ENCODE data around the gene PRADC1.
A peak's percentile ranks its signal among the peaks of the same experiment; 100 is the strongest.
"Not testable (repeated sequence)": the region's sequence is repeated elsewhere in the genome, so short reads cannot be mapped to it uniquely, and the experiment has no call there.

Gene PRADC1

DNA sequence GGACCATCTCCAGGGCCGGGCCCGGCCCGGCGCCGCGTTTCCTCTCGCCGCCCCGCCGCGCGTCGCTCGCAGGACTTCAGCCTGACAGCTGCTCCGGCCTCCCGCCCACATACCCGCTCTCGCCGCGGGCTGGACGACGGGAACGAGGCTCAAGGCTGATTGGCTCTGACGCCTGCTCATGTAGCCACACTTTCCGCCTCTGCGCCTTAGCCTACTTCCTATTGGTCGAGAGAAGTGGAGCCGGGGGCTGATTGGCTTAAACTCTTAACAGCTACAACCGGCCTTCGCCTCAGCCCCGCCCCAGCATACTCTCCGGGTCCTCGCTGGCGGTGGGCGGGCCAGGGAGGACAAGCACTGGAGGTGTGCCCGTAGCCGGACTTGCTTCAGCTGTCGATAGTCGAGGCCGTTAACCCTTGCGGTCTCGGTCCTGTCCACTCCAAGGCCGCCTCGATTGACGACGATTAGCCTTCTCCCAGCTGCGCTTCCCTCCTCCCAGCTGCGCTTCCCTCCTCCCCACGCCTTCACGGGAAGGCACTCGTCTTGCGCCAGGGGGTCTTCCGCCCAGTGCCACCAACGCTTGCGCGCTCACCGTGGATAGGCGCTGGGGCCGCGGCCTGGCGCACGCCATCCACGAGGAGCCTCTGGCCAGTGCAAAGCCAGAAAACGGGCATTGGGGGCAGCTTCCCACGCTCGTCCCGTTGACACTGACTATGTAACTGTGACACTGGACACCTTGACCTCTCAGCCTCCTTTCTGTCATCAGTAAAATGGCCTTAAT, at the start of gene PRADC1:
Gene PRADC1 (minus strand): TSS at position 86 of the 778 bp plus-strand sequence. CDS start 79 bp downstream, at position 7.
- peak; percentile 99 for DNase-seq (ENCODE audit: low spot score)

GRCh38 chr2:73281244-73281643, 48.2 kb upstream of the PRADC1 start:
- no peak for DNase-seq (ENCODE audit: low spot score)

GRCh38 chr2:73279852-73280251, 46.8 kb upstream of the PRADC1 start:
- no peak for DNase-seq (ENCODE audit: low spot score)

DNA sequence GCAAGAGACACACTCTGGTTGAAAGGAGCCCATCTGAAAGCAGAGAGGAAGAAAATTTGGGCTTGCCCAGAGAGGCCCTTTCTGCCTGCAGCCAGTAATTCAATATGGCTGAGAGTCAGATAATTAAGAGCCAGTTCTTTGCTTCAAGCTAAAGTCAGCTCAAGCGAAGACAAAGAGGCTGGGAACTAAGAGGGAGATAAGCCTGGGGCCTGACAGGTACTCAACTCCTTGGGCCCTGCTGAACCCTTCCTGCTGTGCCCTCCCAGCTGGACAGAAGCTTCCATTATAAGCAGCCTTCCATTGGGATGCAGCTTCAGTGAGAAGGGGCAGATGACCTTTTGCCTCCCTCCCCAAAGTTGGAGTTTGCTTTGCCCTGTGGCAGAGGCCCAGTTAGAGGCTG, 39.2 kb upstream of the PRADC1 start:
- no peak for DNase-seq (ENCODE audit: low spot score)

GRCh38 chr2:73269686-73270465, 36.8 kb upstream of the PRADC1 start:
- no peak for DNase-seq (ENCODE audit: low spot score)

DNA sequence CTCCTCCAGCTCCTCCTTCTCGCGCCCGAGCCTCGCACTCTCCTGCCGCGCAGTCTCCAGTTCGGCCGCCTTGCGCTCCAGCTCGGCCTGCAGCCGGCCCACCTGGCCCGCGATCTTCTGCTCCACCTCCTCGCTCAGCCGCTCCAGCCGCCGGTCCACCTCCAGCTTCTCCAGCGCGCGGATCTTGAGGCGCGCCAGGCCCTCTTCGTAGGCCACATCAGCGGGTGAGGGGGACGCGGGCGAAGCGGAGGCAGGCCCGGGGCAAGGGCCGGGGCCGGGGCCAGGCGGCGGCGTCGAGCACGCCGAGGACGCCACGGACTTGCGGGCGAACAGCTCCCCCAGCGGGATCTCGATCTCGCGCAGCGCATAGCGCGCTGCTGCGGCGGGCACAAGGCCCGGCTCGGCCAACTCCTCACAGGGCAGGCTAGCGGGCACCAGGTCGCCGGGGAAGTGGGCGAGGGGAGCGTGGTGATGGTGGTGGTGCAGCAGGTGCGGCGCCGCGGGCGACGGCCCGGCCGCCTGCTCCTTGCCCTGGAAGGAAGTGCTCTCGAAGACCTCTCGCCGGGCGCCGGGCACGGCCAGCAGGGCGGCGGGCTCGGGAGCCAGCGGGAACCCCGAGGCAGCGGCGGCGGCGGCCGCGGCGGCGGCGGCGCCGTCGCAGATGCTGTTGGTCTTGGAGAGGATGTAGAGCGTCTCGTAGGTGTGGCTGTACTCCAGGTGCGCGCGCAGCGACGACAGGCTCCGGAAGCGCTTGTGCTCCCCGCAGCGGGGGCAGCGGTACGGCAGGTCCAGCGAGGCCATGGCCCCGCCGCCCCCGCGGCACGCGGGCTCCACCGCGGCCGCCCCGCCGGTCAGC, 36.0 kb upstream of the PRADC1 start:
- DNase-seq (ENCODE audit: low spot score): peak; percentile 59

DNA sequence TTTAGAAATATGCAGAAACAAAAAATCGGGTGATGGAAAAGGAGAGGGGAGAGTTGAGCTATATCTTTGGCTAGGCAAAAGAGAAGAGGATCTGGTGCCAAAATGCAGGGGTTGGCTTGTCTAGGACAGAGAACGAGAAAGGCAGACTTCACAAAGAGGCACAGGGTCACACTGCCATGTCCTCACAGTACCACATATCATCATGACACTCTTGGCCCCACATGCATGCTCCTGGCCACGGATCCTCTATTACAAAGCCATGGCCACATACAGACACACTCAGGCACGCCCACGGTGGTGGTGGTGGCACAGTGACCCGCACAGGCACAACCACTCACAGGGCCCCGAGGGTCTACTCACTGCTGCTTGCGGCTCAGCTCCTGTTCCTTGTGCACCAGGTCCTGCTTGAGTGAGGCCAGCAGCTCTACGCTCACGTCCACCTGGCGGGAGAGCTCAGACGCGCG, 35.4 kb upstream of the PRADC1 start:
- DNase-seq (ENCODE audit: low spot score): no peak

DNA sequence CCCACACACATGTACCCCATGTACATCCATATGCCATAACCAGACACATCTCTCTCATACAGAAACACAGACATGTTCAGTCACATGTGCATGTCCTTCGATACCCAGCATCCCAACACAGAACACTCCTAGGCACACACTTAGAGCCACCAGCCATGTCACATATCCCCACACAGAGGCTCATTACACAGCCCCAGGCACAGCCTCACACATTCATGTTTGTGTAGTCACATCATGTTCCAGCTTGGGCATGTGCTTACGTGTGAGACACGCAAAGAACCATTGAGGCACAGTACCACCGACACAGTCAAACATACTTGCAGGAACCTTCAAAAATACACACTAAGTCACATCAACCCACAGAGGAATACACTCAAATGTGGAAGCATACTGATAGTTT, 34.0 kb upstream of the PRADC1 start:
- no peak for DNase-seq (ENCODE audit: low spot score)

- DNase-seq (ENCODE audit: low spot score): no peak
Observed at GRCh38 chr2:73266061-73266901, 33.2 kb upstream of the PRADC1 start.

GRCh38 chr2:73265298-73266060, 32.4 kb upstream of the PRADC1 start:
- DNase-seq (ENCODE audit: low spot score): no peak

DNA sequence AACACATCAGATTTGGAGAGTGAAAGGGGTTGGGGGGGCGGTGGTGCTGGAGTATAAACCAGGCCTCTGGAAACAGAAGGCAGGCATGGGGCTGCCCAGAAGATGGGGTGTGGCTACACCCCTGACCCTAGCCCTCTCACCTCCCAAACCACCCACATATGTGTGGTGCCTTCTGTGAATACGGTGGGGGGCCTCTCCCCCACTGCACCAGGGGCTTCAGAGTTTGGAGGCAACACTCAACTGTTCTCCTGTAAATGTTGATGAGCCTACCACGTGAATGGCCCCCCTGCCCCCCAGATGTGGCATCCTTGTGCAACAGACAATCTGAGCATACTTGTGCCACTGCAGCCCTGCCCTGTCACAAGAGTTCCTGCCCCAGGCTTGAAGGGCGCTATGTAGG, 31.7 kb upstream of the PRADC1 start:
- no peak for DNase-seq (ENCODE audit: low spot score)

GRCh38 chr2:73264332-73264606, 31.2 kb upstream of the PRADC1 start:
- no peak for DNase-seq (ENCODE audit: low spot score)

- no peak for DNase-seq (ENCODE audit: low spot score)
Observed at GRCh38 chr2:73263540-73264331, 30.7 kb upstream of the PRADC1 start.

DNA sequence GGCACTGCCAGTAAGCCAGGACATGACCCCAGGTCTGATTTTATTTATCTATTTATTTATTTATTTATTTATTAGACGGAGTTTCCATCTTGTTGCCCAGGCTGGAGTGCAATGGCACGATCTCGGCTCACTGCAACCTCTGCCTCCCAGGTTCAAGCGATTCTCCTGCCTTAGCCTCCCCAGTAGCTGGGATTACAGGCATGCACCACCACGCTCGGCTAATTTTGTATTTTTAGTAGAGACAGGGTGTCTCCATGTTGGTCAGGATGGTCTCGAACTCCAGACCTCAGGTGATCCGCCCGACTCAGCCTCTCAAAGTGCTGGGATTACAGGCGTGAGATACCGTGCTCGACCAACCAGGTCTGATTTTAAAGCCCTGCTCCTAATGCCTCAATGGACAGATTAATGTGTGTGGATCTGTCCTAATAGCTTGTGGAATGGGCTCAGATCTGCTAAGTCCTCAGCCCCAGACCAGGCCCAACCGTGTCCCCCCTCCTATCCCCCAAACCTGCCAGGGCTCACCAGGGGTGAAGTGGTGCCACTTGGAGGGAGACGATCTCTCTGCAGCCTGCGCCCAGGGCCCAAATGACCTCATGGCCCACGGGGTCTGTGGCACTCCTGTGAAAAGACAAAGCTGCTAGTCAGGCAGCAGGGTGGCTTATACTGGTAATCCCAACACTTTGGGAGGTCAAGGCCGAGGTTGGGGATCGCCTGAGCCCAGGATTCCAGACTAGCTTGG, 29.8 kb upstream of the PRADC1 start:
- not testable (repeated sequence) for DNase-seq (ENCODE audit: low spot score)

DNA sequence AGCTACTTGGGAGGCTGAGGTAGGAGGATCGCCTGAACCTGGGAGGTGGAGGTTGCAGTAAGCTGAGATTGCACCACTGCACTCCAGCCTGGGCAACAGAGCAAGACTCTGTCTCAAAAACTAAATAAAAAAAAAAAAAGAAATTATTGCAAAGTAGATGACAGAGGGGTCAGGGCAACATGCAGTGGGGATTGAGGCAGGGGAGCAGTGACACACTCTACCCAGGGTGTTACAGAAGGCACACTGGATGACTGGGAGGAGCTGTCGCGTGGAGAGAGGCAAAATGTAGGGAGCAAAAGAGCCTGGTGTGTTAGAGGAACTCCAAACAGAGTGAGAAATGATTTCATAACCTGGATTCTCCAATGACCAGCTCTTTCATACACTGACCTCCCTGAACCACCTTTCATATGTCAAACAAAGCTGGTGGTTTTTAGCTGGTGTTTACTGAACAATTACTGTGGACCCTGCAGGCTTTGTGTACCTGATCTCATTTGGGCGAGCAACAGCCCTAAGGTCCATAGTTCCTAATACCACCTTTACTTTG, 29.1 kb upstream of the PRADC1 start:
- no peak for DNase-seq (ENCODE audit: low spot score)

GRCh38 chr2:73260338-73260984, 27.4 kb upstream of the PRADC1 start:
- DNase-seq (ENCODE audit: low spot score): peak; percentile 88

- DNase-seq (ENCODE audit: low spot score): no peak
Observed at GRCh38 chr2:73259704-73260337, 26.8 kb upstream of the PRADC1 start.

GRCh38 chr2:73259276-73259675, 26.2 kb upstream of the PRADC1 start:
- no peak for DNase-seq (ENCODE audit: low spot score)
